GM19455 (cell line): Measurements from ENCODE around the gene UQCRFS1.
"Not testable (repeated sequence)": the region's sequence is repeated elsewhere in the genome, so short reads cannot be mapped to it uniquely, and the experiment has no call there.

ENCODE experiments used
- ATAC-seq: cut with Tn5 transposase; IDR thresholded peaks from one replicate; pipeline ENCODE4 v1.9.1; 2021; ENCODE audit not compliant: unreplicated experiment

Gene UQCRFS1

GRCh38 chr19:29212648-29213573, at the start of gene UQCRFS1:
UQCRFS1 (minus strand) TSS chr19:29213151; CDS start chr19:29213118, 33 bp downstream.
- peak; percentile 95 for ATAC-seq

GRCh38 chr19:29262085-29262484, 49.1 kb upstream of the UQCRFS1 start:
- ATAC-seq, result no peak

GRCh38 chr19:29260477-29261317, 47.7 kb upstream of the UQCRFS1 start:
- ATAC-seq, result no peak

- no peak for ATAC-seq
Measured at GRCh38 chr19:29259867-29260281, 46.9 kb upstream of the UQCRFS1 start.

- no peak for ATAC-seq
Measured at GRCh38 chr19:29259153-29259552, 46.2 kb upstream of the UQCRFS1 start.

GRCh38 chr19:29256516-29256915, 43.6 kb upstream of the UQCRFS1 start:
- ATAC-seq, result no peak

GRCh38 chr19:29255912-29256311, 43.0 kb upstream of the UQCRFS1 start:
- no peak for ATAC-seq

GRCh38 chr19:29255006-29255405, 42.1 kb upstream of the UQCRFS1 start:
- no peak for ATAC-seq

- not testable (repeated sequence) for ATAC-seq
Measured at GRCh38 chr19:29249798-29250197, 36.8 kb upstream of the UQCRFS1 start.

- ATAC-seq, result no peak
Measured at GRCh38 chr19:29248332-29248844, 35.4 kb upstream of the UQCRFS1 start.

GRCh38 chr19:29247872-29248271, 34.9 kb upstream of the UQCRFS1 start:
- no peak for ATAC-seq

- ATAC-seq, result no peak
Measured at GRCh38 chr19:29247471-29247870, 34.5 kb upstream of the UQCRFS1 start.

- no peak for ATAC-seq
Measured at GRCh38 chr19:29247051-29247450, 34.1 kb upstream of the UQCRFS1 start.

GRCh38 chr19:29245215-29245614, 32.3 kb upstream of the UQCRFS1 start:
- ATAC-seq, result no peak

- ATAC-seq, result no peak
Measured at GRCh38 chr19:29241324-29241723, 28.4 kb upstream of the UQCRFS1 start.

- no peak for ATAC-seq
Measured at GRCh38 chr19:29239213-29239776, 26.3 kb upstream of the UQCRFS1 start.

- no peak for ATAC-seq
Measured at GRCh38 chr19:29233591-29233990, 20.6 kb upstream of the UQCRFS1 start.

- no peak for ATAC-seq
Measured at GRCh38 chr19:29232315-29232852, 19.4 kb upstream of the UQCRFS1 start.

- ATAC-seq, result not testable (repeated sequence)
Measured at GRCh38 chr19:29231306-29231705, 18.4 kb upstream of the UQCRFS1 start.

GRCh38 chr19:29217616-29218015, 4.7 kb upstream of the UQCRFS1 start:
- no peak for ATAC-seq

GRCh38 chr19:29216021-29216420, 3.1 kb upstream of the UQCRFS1 start:
- no peak for ATAC-seq
